CD4-positive, alpha-beta T cell treated with Interleukin-17A for 1 hour (primary cell): Measurements from ENCODE around the gene FSHB.

Source experiments
- DNase-seq: peaks from one replicate; pipeline ENCODE4 v3.0.0-alpha.2; 2020

FSHB gene

GRCh38 chr11:30270671-30271070 lies 39.9 kb downstream of the FSHB start:
- no peak for DNase-seq

- DNase-seq: no peak
These were observed 46.4 kb downstream of the FSHB start for GRCh38 chr11:30277176-30277575.

GRCh38 chr11:30279796-30280195 lies 49.0 kb downstream of the FSHB start:
- no peak for DNase-seq

GRCh38 chr11:30281476-30282288 lies 50.9 kb downstream of the FSHB start:
- DNase-seq: no peak

GRCh38 chr11:30282289-30282631 lies 51.4 kb downstream of the FSHB start:
- DNase-seq: peak; percentile 29
